Trophoblast cell (in vitro differentiated cells and primary cell): ENCODE data around the gene LRRC37B.
"Not testable (repeated sequence)": the region's sequence is repeated elsewhere in the genome, so short reads cannot be mapped to it uniquely, and the experiment has no call there.

Experiments
- DNase-seq, 2 donors: peaks; one replicate each; pipeline ENCODE4 v3.0.0-alpha.2; 2016
- H2AFZ ChIP-seq: 2 replicates; pipeline ENCODE4 v1.6.1; 2013; ENCODE audit warnings: low read length, moderate library complexity, mild to moderate bottlenecking; ENCODE audit not compliant: insufficient read depth, poor library complexity
- H2AK5ac ChIP-seq: 2 replicates; pipeline ENCODE4 v1.6.1; 2013; ENCODE audit warnings: mild to moderate bottlenecking, low read length
- H2BK120ac ChIP-seq: 2 replicates; pipeline ENCODE4 v1.6.1; 2013; ENCODE audit warnings: low read length, mild to moderate bottlenecking, moderate library complexity; ENCODE audit not compliant: insufficient read depth, poor library complexity
- H2BK12ac ChIP-seq: 2 replicates; pipeline ENCODE4 v1.6.1; 2013; ENCODE audit warnings: mild to moderate bottlenecking, low read length, moderate library complexity
- H2BK5ac ChIP-seq: 2 replicates; pipeline ENCODE4 v1.6.1; 2013; ENCODE audit warnings: low read length, low read depth, moderate library complexity, mild to moderate bottlenecking; ENCODE audit not compliant: poor library complexity
- H3K14ac ChIP-seq: 2 replicates; pipeline ENCODE4 v1.6.1; 2013; ENCODE audit warnings: mild to moderate bottlenecking, low read length
- H3K18ac ChIP-seq: 2 replicates; pipeline ENCODE4 v1.6.1; 2013; ENCODE audit warnings: mild to moderate bottlenecking, low read length
- H3K23ac ChIP-seq: 2 replicates; pipeline ENCODE4 v1.6.1; 2013; ENCODE audit warnings: low read length
- H3K27ac ChIP-seq: 2 replicates; pipeline ENCODE4 v1.5.1; 2013; ENCODE audit warnings: low read depth, mild to moderate bottlenecking, inconsistent platforms, low read length, moderate library complexity
- H3K27me3 ChIP-seq: 2 replicates; pipeline ENCODE4 v1.6.1; 2013; ENCODE audit warnings: inconsistent platforms, mild to moderate bottlenecking, low read length, moderate library complexity; ENCODE audit not compliant: insufficient read depth
- H3K36me3 ChIP-seq, 2 experiments: 1 replicate in 1 of 2; 2 replicates in 1 of 2; pipeline ENCODE4 v1.6.1; 2013; ENCODE audit warnings: low read length in 2 of 2, mild to moderate bottlenecking in 2 of 2, moderate library complexity in 1 of 2; ENCODE audit not compliant: insufficient read depth in 2 of 2, control insufficient read depth in 1 of 2
- H3K4ac ChIP-seq: 2 replicates; pipeline ENCODE4 v1.6.1; 2013; ENCODE audit warnings: low read depth, mild to moderate bottlenecking, low read length, moderate library complexity
- H3K4me1 ChIP-seq, 2 experiments: 1 replicate in 1 of 2; 2 replicates in 1 of 2; pipeline ENCODE4 v1.6.1; 2013; ENCODE audit warnings: low read length in 2 of 2, mild to moderate bottlenecking in 2 of 2, moderate library complexity in 1 of 2; ENCODE audit not compliant: insufficient read depth in 2 of 2, control insufficient read depth in 1 of 2
- H3K4me2 ChIP-seq: 2 replicates; pipeline ENCODE4 v1.6.1; 2013; ENCODE audit warnings: inconsistent platforms, mild to moderate bottlenecking, low read length, moderate library complexity
- H3K4me3 ChIP-seq: 2 replicates; pipeline ENCODE4 v1.5.1; 2013; ENCODE audit warnings: mild to moderate bottlenecking, low read depth, low read length, inconsistent platforms
- H3K79me1 ChIP-seq: one replicate; pipeline ENCODE4 v1.6.1; 2013; ENCODE audit warnings: low read length
- H3K79me2 ChIP-seq: 2 replicates; pipeline ENCODE4 v1.6.1; 2013; ENCODE audit warnings: low read length, mild to moderate bottlenecking; ENCODE audit not compliant: control insufficient read depth, insufficient read depth, poor library complexity
- H3K9ac ChIP-seq: 2 replicates; pipeline ENCODE4 v1.6.1; 2013; ENCODE audit warnings: mild to moderate bottlenecking, low read length
- H3K9me3 ChIP-seq: 2 replicates; pipeline ENCODE4 v1.6.1; 2013; ENCODE audit warnings: low read depth, mild to moderate bottlenecking, control low read depth, inconsistent platforms, low read length; ENCODE audit not compliant: insufficient read depth
- H4K12ac ChIP-seq: 2 replicates; pipeline ENCODE4 v1.6.1; 2013; ENCODE audit warnings: low read depth, mild to moderate bottlenecking, low read length, moderate library complexity
- H4K8ac ChIP-seq: 2 replicates; pipeline ENCODE4 v1.6.1; 2013; ENCODE audit warnings: low read depth, mild to moderate bottlenecking, low read length, moderate library complexity
- H4K91ac ChIP-seq: one replicate; pipeline ENCODE4 v1.6.1; 2013; ENCODE audit warnings: low read depth, mild to moderate bottlenecking, low read length, moderate library complexity
- WGBS: extraction: QIAGEN DNeasy Blood & Tissue Kit; methylation state at CpG from one replicate; pipeline ENCODE4 v1.1.7; 2013; ENCODE audit warnings: missing lambda C conversion rate; ENCODE audit not compliant: insufficient read length, insufficient coverage; ENCODE audit errors: extremely low coverage; 5-methylcytosine and 5-hydroxymethylcytosine counted together

LRRC37B gene

DNA sequence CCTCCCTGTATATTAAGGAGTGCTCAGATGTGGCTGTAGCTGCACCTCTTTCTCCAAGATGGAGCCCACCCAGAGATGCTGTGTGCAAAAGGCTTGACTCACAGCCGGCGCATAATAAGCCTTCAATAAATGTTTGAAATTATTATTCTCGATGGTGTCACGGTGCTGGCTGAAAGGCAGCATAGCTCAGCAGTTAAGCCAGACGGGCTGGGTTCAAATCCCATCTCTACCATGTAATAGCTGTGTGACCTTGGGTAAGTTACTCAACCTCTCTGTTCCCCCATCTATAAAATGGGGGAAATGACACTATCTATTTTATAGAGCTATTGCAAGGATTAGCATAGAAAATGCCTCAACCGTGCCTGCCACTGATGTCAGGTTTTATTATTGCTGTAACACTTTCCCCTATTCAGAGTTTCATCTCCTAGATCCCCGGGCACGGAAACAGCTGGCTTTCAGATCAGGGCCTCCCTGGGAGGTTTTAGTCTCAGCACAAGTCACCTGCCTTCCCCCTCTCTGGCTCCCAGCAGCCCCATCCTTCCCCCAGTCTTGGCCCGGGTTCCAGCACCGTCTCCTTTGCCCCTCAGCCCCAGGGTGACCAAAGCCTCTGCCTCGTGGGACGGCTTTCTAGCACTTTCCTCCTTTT, 50.4 kb downstream of the LRRC37B start:
- H3K27me3 ChIP-seq: not testable (repeated sequence)

DNA sequence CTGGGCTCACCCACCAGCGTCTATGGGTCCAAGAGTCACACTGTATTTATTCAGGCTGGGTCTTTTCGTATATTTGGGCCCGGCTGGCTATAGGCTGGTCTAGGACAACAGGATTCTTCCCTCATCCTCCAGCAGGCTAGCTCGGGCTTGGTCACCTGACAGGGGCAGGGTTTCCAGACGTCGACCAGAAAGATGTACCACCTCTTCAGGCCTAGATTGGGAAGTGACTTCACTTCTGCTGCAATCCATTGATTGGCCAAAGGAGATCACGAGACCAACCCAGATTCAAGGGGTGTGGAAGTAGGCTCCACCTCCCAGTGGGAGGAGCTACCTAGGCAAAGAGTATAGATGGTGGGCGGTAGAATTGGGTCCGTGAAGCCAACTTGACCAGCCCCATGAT, 53.5 kb downstream of the LRRC37B start:
- H2BK5ac ChIP-seq, H4K91ac ChIP-seq, H2AK5ac ChIP-seq, H3K14ac ChIP-seq, H2AFZ ChIP-seq, H3K27me3 ChIP-seq, H3K79me2 ChIP-seq, H2BK120ac ChIP-seq, H3K23ac ChIP-seq, H3K18ac ChIP-seq, H3K9me3 ChIP-seq, DNase-seq, H3K4ac ChIP-seq, H3K79me1 ChIP-seq, H2BK12ac ChIP-seq, H3K36me3 ChIP-seq, H3K4me1 ChIP-seq, H3K4me3 ChIP-seq, H3K4me2 ChIP-seq, H3K9ac ChIP-seq, H4K8ac ChIP-seq, H4K12ac ChIP-seq, H3K27ac ChIP-seq: not testable (repeated sequence)
- WGBS: no CpG with 5 or more reads among the region's 9 CpGs

More for the DNA sequence above, 50.4 kb downstream of the LRRC37B start:
- H2AFZ ChIP-seq, H3K18ac ChIP-seq, H3K9ac ChIP-seq, H4K12ac ChIP-seq, H3K4me1 ChIP-seq, DNase-seq, H3K4ac ChIP-seq, H3K23ac ChIP-seq, H3K14ac ChIP-seq, H2BK5ac ChIP-seq, H3K4me2 ChIP-seq, H3K4me3 ChIP-seq, H4K91ac ChIP-seq, H3K79me2 ChIP-seq, H3K79me1 ChIP-seq, H3K36me3 ChIP-seq, H4K8ac ChIP-seq, H3K9me3 ChIP-seq, H3K27ac ChIP-seq, H2BK12ac ChIP-seq, H2AK5ac ChIP-seq, H2BK120ac ChIP-seq: not testable (repeated sequence)
- WGBS: no CpG with 5 or more reads among the region's 12 CpGs

DNA sequence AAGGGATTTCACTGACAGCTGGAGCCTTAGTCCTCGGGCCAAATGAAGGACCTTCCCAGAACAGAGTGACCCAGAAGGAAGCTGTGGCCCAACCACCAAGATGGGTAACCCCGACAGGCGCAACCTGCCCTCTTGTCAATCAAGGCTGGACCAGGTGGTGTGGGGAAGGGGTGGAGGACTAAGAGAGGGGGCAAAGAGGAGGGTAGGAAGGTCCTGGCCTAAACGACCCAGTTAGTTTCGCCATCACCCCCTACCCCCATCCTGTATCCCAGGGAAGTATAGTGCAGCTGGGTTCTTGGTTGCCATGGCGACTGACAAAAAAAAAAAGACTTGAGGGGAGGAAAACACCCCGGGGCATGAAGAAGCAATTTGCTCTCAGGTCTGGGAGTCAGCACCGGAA, 54.7 kb downstream of the LRRC37B start:
- not testable (repeated sequence) for H4K91ac ChIP-seq, H3K27ac ChIP-seq, H2AFZ ChIP-seq, H3K14ac ChIP-seq, H3K23ac ChIP-seq, H3K79me2 ChIP-seq, H4K12ac ChIP-seq, H2BK5ac ChIP-seq, H3K27me3 ChIP-seq, H3K4me2 ChIP-seq, H3K9ac ChIP-seq, H2BK120ac ChIP-seq, H2BK12ac ChIP-seq, H3K4me1 ChIP-seq, H3K4me3 ChIP-seq, H3K4ac ChIP-seq, H3K79me1 ChIP-seq, H3K18ac ChIP-seq, H4K8ac ChIP-seq, H2AK5ac ChIP-seq, H3K9me3 ChIP-seq, H3K36me3 ChIP-seq
- peak in 1 of 2 donors; percentile 42 for DNase-seq
- no CpG with 5 or more reads among the region's 8 CpGs for WGBS

DNA sequence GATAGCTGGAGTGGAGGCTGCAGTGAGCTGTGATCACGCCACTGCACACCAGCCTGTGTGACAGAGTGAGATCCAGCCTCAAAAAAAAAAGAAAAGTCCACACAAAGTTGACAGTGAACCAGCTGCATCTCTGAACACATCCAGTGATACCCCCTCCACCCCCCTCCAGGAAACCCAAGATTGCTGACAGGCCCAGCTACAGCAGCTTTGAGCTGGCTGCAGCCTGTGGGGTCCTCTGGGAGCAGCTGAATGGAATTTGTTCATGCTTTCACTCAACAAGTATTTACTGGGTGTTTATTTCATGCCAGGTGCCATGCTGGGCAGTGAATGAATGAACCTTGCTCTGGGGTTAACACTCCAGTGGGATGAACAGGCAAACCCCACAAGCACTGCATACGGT, 56.9 kb downstream of the LRRC37B start:
- not testable (repeated sequence) for H3K4me1 ChIP-seq, H2BK120ac ChIP-seq, H3K9ac ChIP-seq, DNase-seq, H4K8ac ChIP-seq, H3K27ac ChIP-seq, H3K79me2 ChIP-seq, H2BK12ac ChIP-seq, H3K79me1 ChIP-seq, H3K4me3 ChIP-seq, H2AK5ac ChIP-seq, H3K36me3 ChIP-seq, H3K4ac ChIP-seq, H3K14ac ChIP-seq, H3K18ac ChIP-seq, H4K12ac ChIP-seq, H2AFZ ChIP-seq, H3K4me2 ChIP-seq, H4K91ac ChIP-seq, H3K9me3 ChIP-seq, H3K27me3 ChIP-seq, H3K23ac ChIP-seq, H2BK5ac ChIP-seq
- WGBS: no CpG with 5 or more reads among the region's 2 CpGs
